PC-3 (cell line): ENCODE data around the gene SERTAD1.
"Not testable (repeated sequence)": the region's sequence is repeated elsewhere in the genome, so short reads cannot be mapped to it uniquely, and the experiment has no call there.

Experiments used
- EZH2 ChIP-seq: fragments of 300-600 bp; sonication (generic); IDR thresholded peaks from one replicate; pipeline ENCODE4 v1.6.1; 2017; ENCODE audit warnings: antibody characterized with exemption, mild to moderate bottlenecking, low read length; ENCODE audit not compliant: unreplicated experiment
- EZH2phosphoT487 ChIP-seq: fragments of 300-600 bp; sonication (generic); IDR thresholded peaks from 2 replicates; pipeline ENCODE4 v1.6.1; 2018; ENCODE audit warnings: mild to moderate bottlenecking, antibody characterized with exemption, low read length, borderline replicate concordance
- TF ChIP-seq, protein P1 (sequence below): fragments of 300-600 bp; sonication (generic); conservative IDR thresholded peaks from 2 replicates; pipeline ENCODE4 v1.5.1; 2017; ENCODE audit warnings: antibody characterized with exemption, low read depth, mild to moderate bottlenecking, low read length

DNA sequence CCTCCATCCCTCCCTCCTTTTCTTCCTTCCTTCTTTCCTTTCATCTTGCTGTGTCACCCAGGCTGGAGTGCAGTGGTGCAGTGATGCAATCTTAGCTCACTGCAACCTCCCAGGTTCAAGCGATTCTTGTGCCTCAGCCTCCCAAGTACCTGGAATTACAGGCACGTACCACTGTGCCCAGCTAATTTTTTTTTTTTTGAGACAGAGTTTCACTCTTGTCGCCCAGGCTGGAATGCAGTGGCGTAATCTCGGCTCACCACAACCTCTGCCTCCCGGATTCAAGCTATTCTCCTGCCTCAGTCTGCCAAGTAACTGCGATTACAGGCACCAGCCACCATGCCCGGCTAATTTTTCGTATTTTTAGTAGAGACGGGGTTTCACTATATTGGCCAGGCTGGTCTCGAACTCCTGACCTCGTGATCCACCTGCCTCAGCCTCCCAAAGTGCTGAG, 37.8 kb upstream of the SERTAD1 start:
- TF ChIP-seq EZH2phosphoT487, EZH2: not testable (repeated sequence)
- TF ChIP-seq, protein P1, sequence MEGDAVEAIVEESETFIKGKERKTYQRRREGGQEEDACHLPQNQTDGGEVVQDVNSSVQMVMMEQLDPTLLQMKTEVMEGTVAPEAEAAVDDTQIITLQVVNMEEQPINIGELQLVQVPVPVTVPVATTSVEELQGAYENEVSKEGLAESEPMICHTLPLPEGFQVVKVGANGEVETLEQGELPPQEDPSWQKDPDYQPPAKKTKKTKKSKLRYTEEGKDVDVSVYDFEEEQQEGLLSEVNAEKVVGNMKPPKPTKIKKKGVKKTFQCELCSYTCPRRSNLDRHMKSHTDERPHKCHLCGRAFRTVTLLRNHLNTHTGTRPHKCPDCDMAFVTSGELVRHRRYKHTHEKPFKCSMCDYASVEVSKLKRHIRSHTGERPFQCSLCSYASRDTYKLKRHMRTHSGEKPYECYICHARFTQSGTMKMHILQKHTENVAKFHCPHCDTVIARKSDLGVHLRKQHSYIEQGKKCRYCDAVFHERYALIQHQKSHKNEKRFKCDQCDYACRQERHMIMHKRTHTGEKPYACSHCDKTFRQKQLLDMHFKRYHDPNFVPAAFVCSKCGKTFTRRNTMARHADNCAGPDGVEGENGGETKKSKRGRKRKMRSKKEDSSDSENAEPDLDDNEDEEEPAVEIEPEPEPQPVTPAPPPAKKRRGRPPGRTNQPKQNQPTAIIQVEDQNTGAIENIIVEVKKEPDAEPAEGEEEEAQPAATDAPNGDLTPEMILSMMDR = not testable (repeated sequence)
